SKM-1 (cell line): Measurements from ENCODE around the gene TBX4.
A peak's percentile ranks its signal among the peaks of the same experiment; 100 is the strongest.

Experiments used
- DNase-seq: peaks from one replicate; lab custom pipeline; 2025; ENCODE audit not compliant: unreplicated experiment; lab: John Stamatoyannopoulos, UW

The TBX4 gene

DNA sequence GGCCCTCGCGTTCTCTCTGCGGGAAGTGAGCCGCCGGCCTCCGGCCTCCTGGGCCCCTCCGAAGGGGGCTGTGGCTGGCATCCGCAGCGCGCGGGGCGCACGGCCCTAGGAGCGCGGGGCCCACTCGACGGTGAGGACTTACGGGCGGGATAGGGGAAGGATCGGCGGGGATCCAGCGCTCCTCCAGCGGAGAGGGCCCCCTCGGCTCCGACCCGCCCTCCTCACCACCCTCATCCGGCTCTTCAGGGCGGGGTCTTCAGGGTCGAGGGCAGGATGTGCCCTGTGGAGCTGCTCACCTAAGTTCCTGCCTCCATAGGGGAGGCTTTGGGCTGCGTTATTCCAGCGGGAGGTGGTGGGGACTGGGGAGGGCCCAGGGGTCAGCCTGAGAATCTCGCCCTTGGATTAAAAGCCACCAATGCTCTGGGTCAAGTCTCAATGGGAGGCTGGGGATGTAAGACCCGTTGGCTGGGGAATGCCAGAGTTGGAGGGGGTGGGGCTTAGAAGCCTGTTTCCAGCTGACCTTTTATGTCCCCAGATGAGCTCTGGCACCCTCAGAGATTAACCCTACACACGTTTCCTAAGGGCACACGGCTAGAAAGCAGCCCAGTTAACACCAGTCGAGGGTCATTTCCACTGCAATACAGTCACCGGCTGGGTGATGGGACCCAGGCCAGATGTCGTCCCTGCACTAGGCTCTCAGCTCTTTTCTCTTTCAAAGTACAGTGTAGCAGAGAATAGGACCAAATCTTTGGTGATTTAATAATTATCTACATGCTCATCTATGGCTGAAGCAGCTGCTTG, 39.2 kb upstream of the TBX4 start:
- DNase-seq, result no peak

GRCh38 chr17:61413661-61414126, 38.5 kb upstream of the TBX4 start:
- no peak for DNase-seq

GRCh38 chr17:61414141-61414935, 37.9 kb upstream of the TBX4 start:
- no peak for DNase-seq

DNA sequence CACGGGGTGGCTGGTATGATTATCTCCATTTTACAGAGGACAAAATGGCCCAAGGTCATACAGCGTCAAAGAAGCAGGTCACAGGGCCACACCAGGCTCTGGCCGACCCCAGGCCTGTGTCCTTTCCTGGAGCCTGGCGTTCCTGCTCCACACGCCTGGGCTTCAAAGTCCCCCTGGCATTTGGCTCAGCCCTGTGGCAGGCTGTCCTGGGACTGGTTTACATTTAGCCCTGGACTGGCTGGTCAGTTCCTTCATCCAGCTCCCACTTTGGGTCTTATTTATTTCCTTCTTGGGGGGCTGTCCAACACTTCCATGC, 37.3 kb upstream of the TBX4 start:
- DNase-seq, result no peak

DNA sequence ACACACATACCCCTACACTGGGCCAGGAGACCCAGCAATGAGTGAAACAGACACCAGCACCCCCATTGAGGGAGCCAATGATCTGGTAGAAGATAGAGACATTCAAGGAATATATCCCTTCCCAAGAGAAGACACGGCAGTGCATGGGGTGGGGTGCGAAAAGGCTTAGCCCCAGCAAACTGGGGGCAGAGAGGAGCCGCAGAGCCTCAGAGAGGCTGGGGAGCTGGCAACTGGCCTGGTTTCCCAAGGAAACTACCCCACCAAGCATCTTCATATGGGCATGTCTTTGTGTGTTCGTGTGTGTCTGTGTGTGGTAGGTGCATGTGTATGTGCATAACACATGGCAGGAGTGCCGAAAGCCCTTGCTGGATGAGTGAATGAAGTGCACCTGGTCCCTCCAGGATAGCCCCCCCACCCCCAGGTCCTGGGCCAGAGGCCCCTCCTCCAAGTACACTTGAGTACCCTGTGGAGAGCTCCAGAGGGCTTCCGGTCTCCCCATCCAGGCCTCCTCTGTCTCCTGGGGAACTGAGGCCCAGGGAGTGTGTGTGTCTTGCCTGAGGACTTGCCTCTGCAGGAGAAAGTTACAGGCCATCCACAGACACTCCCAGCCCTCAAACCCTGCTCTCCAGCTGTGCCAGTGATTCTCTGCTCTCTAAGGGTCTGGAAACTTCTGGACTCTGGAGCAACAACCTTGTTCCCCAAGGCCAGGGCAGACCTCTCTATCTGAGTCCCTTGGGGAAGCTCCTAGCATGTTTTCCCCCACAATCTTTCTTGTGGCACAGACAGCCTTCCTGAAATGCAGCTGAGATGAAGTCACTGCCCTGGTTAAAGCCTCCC, 36.6 kb upstream of the TBX4 start:
- DNase-seq, result no peak

- DNase-seq, result no peak
Observed at GRCh38 chr17:61416211-61416539, 36.0 kb upstream of the TBX4 start.

DNA sequence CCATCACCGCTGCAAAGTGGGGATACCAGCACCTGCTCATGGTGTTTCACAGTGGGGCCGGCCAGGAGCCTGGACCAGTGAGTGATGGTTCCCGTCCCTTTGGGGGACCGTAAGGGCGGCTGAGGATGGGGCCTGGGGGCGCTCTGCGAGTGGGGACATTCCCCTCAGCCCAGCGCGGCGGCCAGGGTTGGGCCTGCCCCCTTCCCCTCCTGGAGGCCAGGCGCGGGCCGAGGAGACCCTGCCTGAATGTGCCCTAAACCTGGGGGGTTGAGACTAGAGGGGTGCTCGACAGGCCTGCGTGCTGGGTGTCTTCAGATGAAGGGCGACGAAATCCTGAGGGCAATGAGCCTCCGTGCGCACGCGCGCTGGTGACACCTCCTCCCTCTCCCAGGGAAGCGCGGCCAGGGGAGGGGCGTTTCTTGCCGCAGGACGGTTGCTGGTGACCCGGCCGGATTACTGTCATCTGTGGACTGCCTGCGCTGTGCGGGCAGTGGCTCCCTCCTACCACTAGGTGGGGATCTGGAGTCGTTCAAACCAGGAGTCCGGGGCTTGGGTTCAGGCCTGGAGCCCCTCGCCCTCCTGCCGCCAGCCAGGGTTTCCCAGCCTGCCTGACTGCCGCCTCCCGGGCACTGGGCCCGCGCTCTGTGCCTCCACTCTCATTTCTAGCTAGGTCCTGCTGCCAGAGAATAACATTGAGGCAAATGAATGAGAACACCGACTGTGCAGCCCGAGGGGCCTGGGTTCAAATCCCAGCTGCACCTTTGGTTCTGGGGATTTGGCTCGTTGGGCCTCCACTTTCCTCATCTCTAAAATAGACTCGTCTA, 35.5 kb upstream of the TBX4 start:
- DNase-seq, result peak; percentile 81

DNA sequence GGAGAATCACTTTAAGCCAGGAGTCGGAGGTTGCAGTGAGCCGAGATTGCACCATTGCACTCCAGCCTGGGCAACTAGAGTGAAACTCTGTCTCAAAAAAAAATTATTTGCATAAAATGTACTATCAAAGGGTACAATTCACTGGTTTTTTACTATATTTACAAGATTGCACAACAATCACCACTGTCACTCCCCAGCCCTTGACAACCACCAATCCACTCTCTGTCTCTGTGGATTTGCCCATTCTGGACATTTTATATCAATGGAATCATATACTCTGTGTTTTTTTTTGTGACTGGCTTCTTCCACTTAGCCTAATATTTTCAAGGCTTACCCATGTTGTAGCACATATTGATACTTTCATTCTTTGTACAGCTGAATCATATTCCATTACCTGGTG, 33.8 kb upstream of the TBX4 start:
- no peak for DNase-seq

DNA sequence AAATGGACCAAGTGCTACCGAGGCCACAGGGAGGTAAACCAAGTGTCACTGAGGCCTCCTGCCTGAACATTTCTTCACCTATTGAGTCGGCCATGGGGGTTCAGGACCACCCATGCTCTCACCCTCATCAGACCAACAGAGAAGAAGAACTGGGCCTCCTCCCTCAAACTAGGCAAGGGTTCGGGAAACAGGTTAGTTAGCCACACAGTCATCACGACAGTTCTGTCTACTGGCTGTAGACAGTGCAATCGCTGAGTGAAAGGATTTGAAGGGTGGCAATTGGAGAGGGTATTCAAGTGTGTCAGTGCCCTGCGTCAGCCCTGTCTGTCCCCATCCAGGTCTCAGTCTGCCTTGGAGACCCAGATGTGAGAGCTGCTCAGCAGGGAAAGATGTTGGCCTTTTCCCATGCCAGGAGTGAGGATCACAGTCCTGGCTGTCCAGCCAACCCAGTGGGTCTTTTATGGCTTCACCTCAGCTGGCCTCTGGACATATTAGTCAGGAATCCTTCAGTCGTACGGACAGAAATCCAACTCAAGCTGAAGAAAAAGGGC, 32.7 kb upstream of the TBX4 start:
- no peak for DNase-seq

DNA sequence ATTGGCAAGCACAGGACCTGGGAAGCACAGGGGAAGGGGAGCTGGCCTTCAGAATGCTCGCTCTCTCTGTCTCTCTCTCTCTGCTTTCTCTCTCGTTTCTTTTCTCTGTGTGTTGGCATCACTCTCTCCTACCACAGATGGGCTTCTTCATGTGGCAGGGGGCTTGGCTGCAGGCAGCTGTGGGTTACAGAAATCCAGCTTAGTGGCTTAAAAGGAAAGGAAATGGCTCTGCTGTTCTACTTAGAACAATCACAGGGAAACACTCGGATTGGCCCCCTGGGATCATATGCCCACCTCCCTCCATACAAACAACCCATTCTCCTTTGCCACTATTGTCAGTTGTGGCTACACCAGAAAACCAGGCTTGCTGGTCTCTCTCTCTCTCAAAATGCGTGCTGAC, 32.2 kb upstream of the TBX4 start:
- no peak for DNase-seq

GRCh38 chr17:61420745-61421398, 31.4 kb upstream of the TBX4 start:
- DNase-seq, result no peak

DNA sequence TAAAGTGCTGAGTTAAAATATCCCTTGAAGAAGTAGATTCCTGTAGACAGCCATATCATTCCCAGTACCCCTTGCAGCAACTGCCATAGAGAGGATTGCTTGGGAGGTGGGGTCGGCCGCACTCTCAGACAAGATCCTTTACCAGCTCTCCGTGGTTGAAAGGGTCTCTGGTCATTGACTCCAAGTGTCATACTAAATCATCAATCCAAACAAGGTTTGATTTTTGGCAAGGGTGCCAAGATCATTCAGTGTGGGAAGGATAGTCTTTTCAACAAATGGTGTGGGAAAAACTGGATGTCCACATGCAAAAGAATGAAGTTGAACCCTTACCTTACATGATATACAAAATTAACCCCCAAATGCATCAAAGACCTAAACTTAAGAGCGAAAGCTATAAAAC, 30.8 kb upstream of the TBX4 start:
- DNase-seq, result no peak

GRCh38 chr17:61422116-61422799, 30.0 kb upstream of the TBX4 start:
- no peak for DNase-seq

DNA sequence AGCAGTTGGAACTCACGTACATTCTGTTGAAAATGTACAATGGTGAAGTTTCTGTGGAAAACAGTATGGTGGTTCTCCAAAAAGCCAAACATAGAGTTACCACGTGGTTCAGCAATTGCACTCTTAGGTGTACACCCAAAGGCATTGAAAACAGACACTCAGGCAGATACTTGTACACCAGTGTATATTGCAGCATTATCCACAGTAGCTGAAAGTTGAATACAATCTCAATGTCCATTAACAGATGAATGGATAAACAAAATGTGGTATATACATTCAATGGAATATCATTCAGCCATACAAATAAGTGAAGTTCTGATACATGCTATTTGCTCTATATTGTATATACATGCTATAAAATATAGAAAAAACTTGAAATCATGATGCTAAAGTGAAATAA, 29.4 kb upstream of the TBX4 start:
- no peak for DNase-seq

- no peak for DNase-seq
Observed at GRCh38 chr17:61423967-61424649, 28.1 kb upstream of the TBX4 start.

- no peak for DNase-seq
Observed at GRCh38 chr17:61425682-61426481, 26.3 kb upstream of the TBX4 start.

DNA sequence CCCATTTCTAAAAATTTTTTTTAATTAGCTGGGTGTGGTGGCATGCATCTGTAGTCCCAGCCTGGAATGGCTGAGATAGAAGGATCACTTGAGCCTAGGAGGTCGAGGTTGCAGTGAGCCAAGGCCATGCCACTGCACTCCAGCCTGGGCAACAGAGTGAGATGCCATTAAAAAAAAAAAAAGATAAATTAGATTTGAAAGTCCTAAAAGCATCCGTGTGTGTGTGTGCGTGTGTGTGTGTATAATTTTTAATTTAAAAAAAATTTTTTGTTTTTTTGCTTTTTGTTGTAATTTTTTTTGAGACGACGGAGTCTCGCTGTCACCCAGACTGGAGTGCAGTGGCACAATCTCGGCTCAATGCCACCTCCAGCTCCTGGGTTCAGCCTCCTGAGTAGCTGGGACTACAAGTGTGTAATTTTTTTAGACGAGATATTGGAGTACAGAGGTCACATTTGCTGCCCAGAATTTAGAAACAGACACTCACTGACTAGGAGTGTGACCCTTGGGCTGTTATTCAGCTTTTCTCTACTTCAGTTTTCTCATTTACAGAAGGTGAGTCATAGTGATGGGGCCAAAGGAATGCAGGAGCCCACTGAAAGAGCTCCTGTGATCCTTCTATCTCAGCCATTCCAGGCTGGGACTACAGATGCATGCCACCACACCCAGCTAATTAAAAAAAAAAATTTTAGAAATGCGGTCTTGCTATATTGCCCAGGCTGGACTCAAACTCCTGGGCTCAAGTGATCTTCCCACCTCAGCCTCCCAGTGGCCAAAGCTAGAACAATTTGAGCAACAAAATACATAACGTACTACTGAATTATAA, 25.5 kb upstream of the TBX4 start:
- no peak for DNase-seq
